WTC11 (cell line): Measurements from ENCODE around the gene PLXNA2.

ENCODE experiments used
- ELF4 ChIP-seq: sonication (generic); formaldehyde crosslinking; IDR thresholded peaks from 2 replicates; pipeline ENCODE4 v1.8.1; 2022; ENCODE audit warnings: low read depth, mild to moderate bottlenecking, moderate library complexity, missing genetic modification reagents
- ETV6 ChIP-seq: sonication (generic); formaldehyde crosslinking; IDR thresholded peaks from 2 replicates; pipeline ENCODE4 v1.8.1; 2022; ENCODE audit warnings: mild to moderate bottlenecking, missing genetic modification reagents
- GABPB1 ChIP-seq: sonication (generic); formaldehyde crosslinking; IDR thresholded peaks from 2 replicates; pipeline ENCODE4 v1.8.1; 2023; ENCODE audit warnings: mild to moderate bottlenecking, missing genetic modification reagents
- JUN ChIP-seq: sonication (generic); formaldehyde crosslinking; IDR thresholded peaks from 2 replicates; pipeline ENCODE4 v1.8.0; 2023; ENCODE audit warnings: mild to moderate bottlenecking, missing genetic modification reagents
- STAT6 ChIP-seq: sonication (generic); formaldehyde crosslinking; conservative IDR thresholded peaks from 2 replicates; pipeline ENCODE4 v1.8.1; 2023; ENCODE audit warnings: mild to moderate bottlenecking, low read depth, missing genetic modification reagents, moderate library complexity
- TP53 ChIP-seq: sonication (generic); formaldehyde crosslinking; IDR thresholded peaks from 2 replicates; pipeline ENCODE4 v1.8.1; 2023; ENCODE audit warnings: mild to moderate bottlenecking, missing genetic modification reagents
- ZBTB43 ChIP-seq: sonication (generic); formaldehyde crosslinking; IDR thresholded peaks from 2 replicates; pipeline ENCODE4 v1.8.1; 2023; ENCODE audit warnings: mild to moderate bottlenecking, missing genetic modification reagents
- ZNF138 ChIP-seq: sonication (generic); formaldehyde crosslinking; conservative IDR thresholded peaks from 2 replicates; pipeline ENCODE4 v1.8.1; 2022; ENCODE audit warnings: mild to moderate bottlenecking, moderate library complexity, missing genetic modification reagents
- TF ChIP-seq, protein P1 (sequence below): fragments of 200-600 bp; IDR thresholded peaks from 2 replicates; pipeline ENCODE4 v1.8.0; 2022; ENCODE audit warnings: antibody characterized with exemption
- TF ChIP-seq, protein P2 (sequence below): sonication (generic); formaldehyde crosslinking; conservative IDR thresholded peaks from 2 replicates; pipeline ENCODE4 v1.8.1; 2022; ENCODE audit warnings: mild to moderate bottlenecking, missing genetic modification reagents
- TF ChIP-seq, protein P3 (sequence below): sonication (generic); formaldehyde crosslinking; IDR thresholded peaks from 2 replicates; pipeline ENCODE4 v1.8.0; 2022; ENCODE audit warnings: missing genetic modification reagents

GRCh38 chr1:208110296-208110695 is 133.9 kb downstream of the PLXNA2 start:
- TF ChIP-seq, protein P1, sequence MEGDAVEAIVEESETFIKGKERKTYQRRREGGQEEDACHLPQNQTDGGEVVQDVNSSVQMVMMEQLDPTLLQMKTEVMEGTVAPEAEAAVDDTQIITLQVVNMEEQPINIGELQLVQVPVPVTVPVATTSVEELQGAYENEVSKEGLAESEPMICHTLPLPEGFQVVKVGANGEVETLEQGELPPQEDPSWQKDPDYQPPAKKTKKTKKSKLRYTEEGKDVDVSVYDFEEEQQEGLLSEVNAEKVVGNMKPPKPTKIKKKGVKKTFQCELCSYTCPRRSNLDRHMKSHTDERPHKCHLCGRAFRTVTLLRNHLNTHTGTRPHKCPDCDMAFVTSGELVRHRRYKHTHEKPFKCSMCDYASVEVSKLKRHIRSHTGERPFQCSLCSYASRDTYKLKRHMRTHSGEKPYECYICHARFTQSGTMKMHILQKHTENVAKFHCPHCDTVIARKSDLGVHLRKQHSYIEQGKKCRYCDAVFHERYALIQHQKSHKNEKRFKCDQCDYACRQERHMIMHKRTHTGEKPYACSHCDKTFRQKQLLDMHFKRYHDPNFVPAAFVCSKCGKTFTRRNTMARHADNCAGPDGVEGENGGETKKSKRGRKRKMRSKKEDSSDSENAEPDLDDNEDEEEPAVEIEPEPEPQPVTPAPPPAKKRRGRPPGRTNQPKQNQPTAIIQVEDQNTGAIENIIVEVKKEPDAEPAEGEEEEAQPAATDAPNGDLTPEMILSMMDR, result no peak
- no peak for TF ChIP-seq ZBTB43 (CRISPR knock-in tag)
- no peak for TF ChIP-seq STAT6
- TF ChIP-seq TP53 (CRISPR knock-in tag), result no peak
- TF ChIP-seq, protein P2, sequence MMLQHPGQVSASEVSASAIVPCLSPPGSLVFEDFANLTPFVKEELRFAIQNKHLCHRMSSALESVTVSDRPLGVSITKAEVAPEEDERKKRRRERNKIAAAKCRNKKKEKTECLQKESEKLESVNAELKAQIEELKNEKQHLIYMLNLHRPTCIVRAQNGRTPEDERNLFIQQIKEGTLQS (CRISPR knock-in tag), result no peak
- no peak for TF ChIP-seq GABPB1 (CRISPR knock-in tag)
- TF ChIP-seq, protein P3, sequence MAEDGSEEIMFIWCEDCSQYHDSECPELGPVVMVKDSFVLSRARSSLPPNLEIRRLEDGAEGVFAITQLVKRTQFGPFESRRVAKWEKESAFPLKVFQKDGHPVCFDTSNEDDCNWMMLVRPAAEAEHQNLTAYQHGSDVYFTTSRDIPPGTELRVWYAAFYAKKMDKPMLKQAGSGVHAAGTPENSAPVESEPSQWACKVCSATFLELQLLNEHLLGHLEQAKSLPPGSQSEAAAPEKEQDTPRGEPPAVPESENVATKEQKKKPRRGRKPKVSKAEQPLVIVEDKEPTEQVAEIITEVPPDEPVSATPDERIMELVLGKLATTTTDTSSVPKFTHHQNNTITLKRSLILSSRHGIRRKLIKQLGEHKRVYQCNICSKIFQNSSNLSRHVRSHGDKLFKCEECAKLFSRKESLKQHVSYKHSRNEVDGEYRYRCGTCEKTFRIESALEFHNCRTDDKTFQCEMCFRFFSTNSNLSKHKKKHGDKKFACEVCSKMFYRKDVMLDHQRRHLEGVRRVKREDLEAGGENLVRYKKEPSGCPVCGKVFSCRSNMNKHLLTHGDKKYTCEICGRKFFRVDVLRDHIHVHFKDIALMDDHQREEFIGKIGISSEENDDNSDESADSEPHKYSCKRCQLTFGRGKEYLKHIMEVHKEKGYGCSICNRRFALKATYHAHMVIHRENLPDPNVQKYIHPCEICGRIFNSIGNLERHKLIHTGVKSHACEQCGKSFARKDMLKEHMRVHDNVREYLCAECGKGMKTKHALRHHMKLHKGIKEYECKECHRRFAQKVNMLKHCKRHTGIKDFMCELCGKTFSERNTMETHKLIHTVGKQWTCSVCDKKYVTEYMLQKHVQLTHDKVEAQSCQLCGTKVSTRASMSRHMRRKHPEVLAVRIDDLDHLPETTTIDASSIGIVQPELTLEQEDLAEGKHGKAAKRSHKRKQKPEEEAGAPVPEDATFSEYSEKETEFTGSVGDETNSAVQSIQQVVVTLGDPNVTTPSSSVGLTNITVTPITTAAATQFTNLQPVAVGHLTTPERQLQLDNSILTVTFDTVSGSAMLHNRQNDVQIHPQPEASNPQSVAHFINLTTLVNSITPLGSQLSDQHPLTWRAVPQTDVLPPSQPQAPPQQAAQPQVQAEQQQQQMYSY (CRISPR knock-in tag), result no peak
- TF ChIP-seq ZNF138 (CRISPR knock-in tag), result no peak
- TF ChIP-seq ELF4, result no peak
- no peak for TF ChIP-seq ETV6 (CRISPR knock-in tag)
- no peak for TF ChIP-seq JUN (CRISPR knock-in tag)
